Immature natural killer cell (primary cell): ENCODE data around the gene TEAD1. TPM values are rescaled to one million over a fixed set of nuclear protein-coding genes. Genes with fewer than 3 reads are reported as not detected.
A peak's percentile ranks its signal among the peaks of the same experiment; 100 is the strongest.

Experiments used
- DNase-seq, 3 donors: peaks; one replicate each; pipeline ENCODE4 v3.0.0; 2022; ENCODE audit warnings: mixed read lengths in 1 of 3
- H3K27ac Mint-ChIP-seq, 6 donors: one replicate each; pipeline ENCODE4 v1.8.0; 2020; ENCODE audit warnings: mixed read lengths in 6 of 6, mild to moderate bottlenecking in 5 of 6, inconsistent platforms in 4 of 6, moderate library complexity in 3 of 6
- H3K27me3 Mint-ChIP-seq, 3 donors: one replicate each; pipeline ENCODE4 v1.8.0; 2020 to 2021; ENCODE audit warnings: low read depth in 3 of 3, mild to moderate bottlenecking in 3 of 3, mixed read lengths in 3 of 3, moderate library complexity in 3 of 3, inconsistent platforms in 1 of 3
- H3K36me3 Mint-ChIP-seq, 3 donors: one replicate each; pipeline ENCODE4 v1.8.0; 2020; ENCODE audit warnings: mixed read lengths in 3 of 3, inconsistent platforms in 2 of 3, mild to moderate bottlenecking in 2 of 3
- H3K4me1 Mint-ChIP-seq, 2 donors: one replicate each; pipeline ENCODE4 v1.8.0; 2020; ENCODE audit warnings: inconsistent platforms in 2 of 2, mild to moderate bottlenecking in 2 of 2, mixed read lengths in 2 of 2, moderate library complexity in 1 of 2
- H3K4me3 Mint-ChIP-seq, 5 donors: one replicate each; pipeline ENCODE4 v1.8.0; 2020; ENCODE audit warnings: mild to moderate bottlenecking in 5 of 5, mixed read lengths in 5 of 5, inconsistent platforms in 3 of 5, moderate library complexity in 3 of 5
- H3K9me3 Mint-ChIP-seq, 6 donors: one replicate each; pipeline ENCODE4 v1.8.0; 2020; ENCODE audit warnings: mild to moderate bottlenecking in 6 of 6, mixed read lengths in 6 of 6, inconsistent platforms in 4 of 6, moderate library complexity in 3 of 6
- polyA plus RNA-seq, 3 donors: library from polyadenylated mRNA; unstranded; fragments of 300-500 nt; fragmentation: Illumina TruSeq; gene quantifications; one replicate each; pipeline ENCODE4 v1.2.3, GENCODE V29; 2021

Gene TEAD1
- polyA plus RNA-seq, 3 donors from 2014 or later = not detected

DNA sequence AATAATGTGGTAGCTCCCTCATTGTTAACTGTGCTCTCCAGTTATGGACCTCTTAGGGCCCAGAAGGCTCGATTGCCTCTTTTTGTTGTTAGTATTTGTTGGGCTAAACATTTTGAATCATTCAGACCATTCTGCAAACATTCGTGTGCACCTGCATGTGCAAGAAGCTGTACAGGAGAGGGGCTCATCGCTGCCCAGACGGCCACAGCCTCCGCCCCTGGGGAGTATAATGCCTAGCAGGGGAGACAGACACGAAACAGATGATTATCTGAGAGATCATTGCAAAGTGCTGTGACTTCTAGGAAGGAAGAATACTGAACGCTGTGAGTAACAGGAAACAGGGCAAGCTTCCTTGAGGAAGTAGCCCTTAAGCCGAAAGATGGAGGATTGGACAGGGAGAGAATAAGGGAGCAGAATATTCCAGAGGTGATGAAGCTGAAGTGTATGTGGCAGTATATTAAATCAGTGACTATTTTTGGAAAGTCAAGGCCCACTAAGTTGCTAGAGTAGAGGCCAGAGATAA is 211.6 kb downstream of the TEAD1 start:
- Mint-ChIP-seq H3K4me3 (no peak overlapping the region), H3K27me3 (peaks cover 4 to 7% (median 4%) of the 10 kb centered on the region in 3 donors), H3K4me1 (no peaks in the 10 kb centered on the region), H3K9me3 (no peaks in the 10 kb centered on the region), H3K27ac (no peak overlapping the region), H3K36me3 (no peaks in the 10 kb centered on the region)
- DNase-seq = no peak

- no peak overlapping the region for H3K4me3 Mint-ChIP-seq
- no peaks in the 10 kb centered on the region for H3K4me1 Mint-ChIP-seq
- H3K27ac Mint-ChIP-seq = no peak overlapping the region
- H3K9me3 Mint-ChIP-seq = no peaks in the 10 kb centered on the region
- peaks cover 2 to 6% (median 4%) of the 10 kb centered on the region in 3 donors for H3K27me3 Mint-ChIP-seq
- H3K36me3 Mint-ChIP-seq = no peaks in the 10 kb centered on the region
- no peak for DNase-seq
These were observed 212.3 kb downstream of the TEAD1 start for GRCh38 chr11:12886508-12886907.

- Mint-ChIP-seq H3K27me3 (peaks cover 4 to 6% (median 4%) of the 10 kb centered on the region in 3 donors), H3K4me1 (no peaks in the 10 kb centered on the region), H3K36me3 (no peaks in the 10 kb centered on the region), H3K4me3 (no peak overlapping the region), H3K27ac (no peak overlapping the region), H3K9me3 (no peaks in the 10 kb centered on the region)
- DNase-seq = peak in 2 of 3 donors; percentile 9 to 29
These were observed 214.4 kb downstream of the TEAD1 start for GRCh38 chr11:12888525-12889158.

- DNase-seq = no peak
- no peaks in the 10 kb centered on the region for H3K9me3 Mint-ChIP-seq
- H3K27ac Mint-ChIP-seq = peak overlapping the region in 1 of 6 donors; percentile 9
- no peaks in the 10 kb centered on the region for H3K36me3 Mint-ChIP-seq
- no peak overlapping the region for H3K4me3 Mint-ChIP-seq
- no peaks in the 10 kb centered on the region for H3K4me1 Mint-ChIP-seq
- peaks cover 4 to 6% (median 5%) of the 10 kb centered on the region in 3 donors for H3K27me3 Mint-ChIP-seq
These were observed 215.0 kb downstream of the TEAD1 start for GRCh38 chr11:12889243-12889642.

DNA sequence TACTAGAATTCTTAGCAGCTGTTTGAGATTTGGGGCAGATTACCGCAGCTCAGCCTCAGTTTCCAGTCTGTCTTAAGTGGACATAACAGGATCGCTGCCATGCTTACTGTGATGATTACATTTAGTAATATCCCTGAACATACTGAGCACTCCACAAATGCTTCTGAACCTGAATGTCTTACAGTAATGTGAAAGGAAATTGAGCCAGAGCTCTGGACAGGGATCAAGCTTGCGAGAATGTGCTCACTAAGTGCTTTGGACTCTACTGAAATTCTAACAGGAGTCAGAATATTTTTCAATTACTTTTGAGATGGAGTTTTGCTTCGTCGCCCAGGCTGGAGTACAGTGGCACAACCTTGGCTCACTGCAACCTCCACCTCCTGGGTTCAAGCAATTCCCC is 216.3 kb downstream of the TEAD1 start:
- Mint-ChIP-seq H3K36me3 (no peaks in the 10 kb centered on the region), H3K4me3 (no peak overlapping the region), H3K9me3 (no peaks in the 10 kb centered on the region), H3K27me3 (peaks cover 3 to 5% (median 4%) of the 10 kb centered on the region in 3 donors), H3K27ac (no peak overlapping the region), H3K4me1 (no peaks in the 10 kb centered on the region)
- no peak for DNase-seq

DNA sequence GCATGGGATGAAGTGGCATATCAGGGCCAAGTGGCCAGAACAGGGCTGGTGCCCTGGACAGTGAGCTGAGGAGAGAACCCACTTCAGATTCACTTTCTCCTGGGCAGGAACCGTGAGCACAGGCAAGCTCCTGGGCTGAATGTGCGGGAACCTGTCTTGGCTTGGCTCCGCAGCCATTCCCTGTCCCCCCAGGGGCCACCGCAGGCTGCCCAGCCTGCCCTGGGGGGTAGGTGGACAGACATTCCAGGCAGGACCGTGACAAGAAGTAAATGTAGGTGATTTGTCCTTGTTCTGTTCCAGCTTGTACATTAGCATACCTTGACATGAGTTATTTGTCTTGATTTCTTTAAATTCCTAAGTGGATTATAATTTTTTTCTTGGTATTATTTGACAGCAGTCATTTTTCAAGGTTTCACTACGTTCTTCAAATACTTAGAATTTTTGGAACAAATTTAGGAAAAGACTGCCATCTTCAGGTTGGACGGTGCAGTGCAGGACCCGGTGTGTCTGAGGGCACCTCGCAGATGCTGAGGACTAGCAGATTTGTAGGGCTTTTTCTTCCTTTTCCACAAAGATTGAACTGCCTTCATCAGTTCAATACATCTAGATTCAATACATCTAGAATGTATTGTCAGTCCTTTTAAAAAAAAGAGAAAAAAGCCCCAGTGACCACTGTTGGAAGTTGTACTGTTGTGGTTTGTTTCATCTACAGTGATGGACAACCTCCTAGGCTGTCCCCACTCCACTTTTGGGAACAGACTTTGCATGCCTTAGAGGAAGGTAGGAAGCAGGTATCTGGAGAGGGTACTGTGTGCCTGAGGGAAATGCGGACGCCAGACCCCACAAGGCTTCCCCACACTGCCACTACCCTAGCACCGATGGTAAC is 219.8 kb downstream of the TEAD1 start:
- Mint-ChIP-seq H3K9me3 (no peaks in the 10 kb centered on the region), H3K27me3 (peaks cover 0 to 2% (median under 1%) of the 10 kb centered on the region in 3 donors), H3K4me3 (no peak overlapping the region), H3K36me3 (no peaks in the 10 kb centered on the region), H3K4me1 (no peaks in the 10 kb centered on the region), H3K27ac (no peak overlapping the region)
- DNase-seq = no peak

DNA sequence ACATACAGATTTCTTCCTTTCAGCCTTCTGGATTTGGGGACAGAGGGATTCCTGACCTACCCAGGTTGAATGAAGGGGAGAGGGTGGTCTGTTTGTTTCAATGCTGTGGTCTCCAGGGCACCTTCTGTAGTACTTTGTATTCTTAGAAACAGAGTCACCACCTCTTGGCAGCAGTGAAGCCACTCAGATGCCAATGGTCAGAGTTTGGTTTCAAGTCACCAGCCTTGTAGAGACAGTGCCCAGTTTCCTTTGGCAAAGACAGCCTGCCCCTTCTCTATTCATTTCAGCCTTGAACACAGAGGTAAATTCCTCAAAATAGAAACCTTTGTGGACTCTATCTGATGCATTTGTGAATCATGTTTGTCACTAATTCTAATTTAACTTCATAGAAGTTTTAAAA is 223.2 kb downstream of the TEAD1 start:
- no peak overlapping the region for H3K4me3 Mint-ChIP-seq
- no peaks in the 10 kb centered on the region for H3K9me3 Mint-ChIP-seq
- H3K4me1 Mint-ChIP-seq = no peaks in the 10 kb centered on the region
- no peak overlapping the region for H3K27ac Mint-ChIP-seq
- no peak for DNase-seq
- H3K27me3 Mint-ChIP-seq = peaks cover 2 to 3% (median 2%) of the 10 kb centered on the region in 3 donors
- H3K36me3 Mint-ChIP-seq = no peaks in the 10 kb centered on the region

- Mint-ChIP-seq H3K9me3 (peaks cover 0 to 2% (median 0%) of the 10 kb centered on the region in 6 donors), H3K27me3 (peaks cover 2 to 4% (median 3%) of the 10 kb centered on the region in 3 donors), H3K4me1 (no peaks in the 10 kb centered on the region), H3K4me3 (no peak overlapping the region), H3K36me3 (no peaks in the 10 kb centered on the region), H3K27ac (peak overlapping the region in 1 of 6 donors; percentile 1)
- DNase-seq = no peak
These were observed 223.6 kb downstream of the TEAD1 start for GRCh38 chr11:12897867-12898266.

DNA sequence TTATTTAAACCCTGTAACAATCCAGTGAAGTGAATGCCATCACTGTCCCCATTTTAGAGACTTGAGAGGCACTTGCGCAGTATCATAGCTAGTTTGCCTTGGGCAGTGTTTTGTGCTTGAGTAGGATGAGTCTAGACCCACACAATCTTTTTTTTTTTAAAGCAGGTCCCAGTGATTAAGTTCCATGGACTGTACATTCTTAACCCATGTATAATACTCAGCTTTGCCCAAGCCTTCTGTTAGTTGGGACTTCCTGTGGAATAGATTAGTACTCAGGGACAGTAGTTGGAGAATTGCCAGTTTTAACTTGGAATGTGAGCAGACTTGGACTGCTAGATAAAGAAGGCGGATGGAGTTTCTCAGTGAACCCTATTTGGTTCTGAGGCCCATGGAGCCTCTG is 226.3 kb downstream of the TEAD1 start:
- H3K27me3 Mint-ChIP-seq = peaks cover 3 to 5% (median 4%) of the 10 kb centered on the region in 3 donors
- H3K27ac Mint-ChIP-seq = no peak overlapping the region
- no peak overlapping the region for H3K4me3 Mint-ChIP-seq
- no peaks in the 10 kb centered on the region for H3K4me1 Mint-ChIP-seq
- DNase-seq = no peak
- peaks cover 0 to 2% (median 0%) of the 10 kb centered on the region in 6 donors for H3K9me3 Mint-ChIP-seq
- H3K36me3 Mint-ChIP-seq = no peaks in the 10 kb centered on the region

DNA sequence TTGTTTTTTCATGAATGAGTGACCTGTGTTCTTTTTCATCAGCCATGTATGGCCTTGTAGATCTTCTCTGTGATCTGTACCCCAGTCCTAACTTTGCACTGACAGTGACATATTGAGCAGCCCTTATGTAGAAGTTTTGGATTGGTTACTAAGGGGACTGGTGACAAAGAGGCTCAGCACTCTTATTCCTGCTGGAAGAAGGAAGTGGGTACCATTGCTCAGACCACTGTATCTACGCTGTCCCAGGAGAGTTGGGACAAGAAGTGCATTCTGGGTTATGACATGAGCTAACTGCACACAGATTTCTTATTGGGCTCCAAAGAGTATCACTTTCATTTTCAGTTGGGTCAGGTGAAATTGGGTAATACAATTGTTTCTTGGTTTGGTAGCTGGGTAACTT is 227.1 kb downstream of the TEAD1 start:
- H3K36me3 Mint-ChIP-seq = no peaks in the 10 kb centered on the region
- peaks cover 3 to 8% (median 4%) of the 10 kb centered on the region in 3 donors for H3K27me3 Mint-ChIP-seq
- DNase-seq = no peak
- no peak overlapping the region for H3K4me3 Mint-ChIP-seq
- H3K4me1 Mint-ChIP-seq = no peaks in the 10 kb centered on the region
- no peak overlapping the region for H3K27ac Mint-ChIP-seq
- H3K9me3 Mint-ChIP-seq = peaks cover 0 to 2% (median 0%) of the 10 kb centered on the region in 6 donors

GRCh38 chr11:12901874-12902481 is 227.8 kb downstream of the TEAD1 start:
- Mint-ChIP-seq H3K4me1 (no peaks in the 10 kb centered on the region), H3K27me3 (peaks cover 3 to 9% (median 4%) of the 10 kb centered on the region in 3 donors), H3K27ac (no peak overlapping the region), H3K36me3 (no peaks in the 10 kb centered on the region), H3K4me3 (no peak overlapping the region), H3K9me3 (peaks cover 0 to 4% (median 0%) of the 10 kb centered on the region in 6 donors)
- DNase-seq = no peak

GRCh38 chr11:12902791-12903486 is 228.7 kb downstream of the TEAD1 start:
- H3K4me3 Mint-ChIP-seq = no peak overlapping the region
- no peak for DNase-seq
- H3K27me3 Mint-ChIP-seq = peaks cover 3 to 9% (median 6%) of the 10 kb centered on the region in 3 donors
- H3K36me3 Mint-ChIP-seq = no peaks in the 10 kb centered on the region
- no peaks in the 10 kb centered on the region for H3K4me1 Mint-ChIP-seq
- peaks cover 0 to 6% (median 0%) of the 10 kb centered on the region in 6 donors for H3K9me3 Mint-ChIP-seq
- no peak overlapping the region for H3K27ac Mint-ChIP-seq

DNA sequence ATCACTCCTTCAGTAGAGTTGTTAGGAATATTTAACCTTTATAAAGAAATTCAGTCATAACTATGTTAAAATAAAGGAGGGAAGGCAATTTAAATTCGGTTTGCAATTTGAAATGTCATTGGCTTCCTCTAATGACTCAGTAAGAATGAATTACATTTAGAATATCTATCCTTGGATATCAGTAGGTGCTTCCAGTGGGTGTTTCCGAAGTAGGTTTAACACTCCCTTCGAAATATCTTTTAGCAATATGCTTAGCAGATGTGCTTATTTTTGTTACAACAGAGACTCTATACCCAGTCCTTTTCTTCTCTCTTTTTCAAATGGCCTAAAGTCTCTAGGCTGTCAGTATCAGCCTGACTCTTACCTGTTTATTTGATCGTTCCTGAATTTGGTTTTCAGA is 231.2 kb downstream of the TEAD1 start:
- Mint-ChIP-seq H3K27me3 (peaks cover 0 to 9% (median 4%) of the 10 kb centered on the region in 3 donors), H3K9me3 (peaks cover 0 to 6% (median 0%) of the 10 kb centered on the region in 6 donors), H3K27ac (no peak overlapping the region), H3K36me3 (no peaks in the 10 kb centered on the region), H3K4me1 (no peaks in the 10 kb centered on the region), H3K4me3 (no peak overlapping the region)
- no peak for DNase-seq
